ENCODE measurements around the gene STAP1.
"Not testable (repeated sequence)": the region's sequence is repeated elsewhere in the genome, so short reads cannot be mapped to it uniquely, and the experiment has no call there.

STAP1 gene

GRCh38 chr4:67539830-67540229 lies 18.7 kb upstream of the STAP1 start:
- no peaks in the 10 kb centered on the region for H3K9me3 ChIP-seq (ENCODE audit: control insufficient read depth, insufficient read depth, low read length)
- H3K9ac ChIP-seq (ENCODE audit: low read depth, low read length): no peak overlapping the region
- no peaks in the 10 kb centered on the region for H3K27me3 ChIP-seq (ENCODE audit: control insufficient read depth, insufficient read depth, low read length)
- no peak overlapping the region for H3K27ac ChIP-seq (ENCODE audit: low read depth, low read length)
- H3K4me3 ChIP-seq (ENCODE audit: low read depth, low read length): no peak overlapping the region
- H3K36me3 ChIP-seq (ENCODE audit: control insufficient read depth, insufficient read depth, low read length): peaks cover 76% of the 10 kb centered on the region
- H3K4me1 ChIP-seq (ENCODE audit: control insufficient read depth, insufficient read depth, low read length): no peaks in the 10 kb centered on the region

- Histone ChIP-seq H3K27me3 (ENCODE audit: control insufficient read depth, insufficient read depth, low read length) (no peaks in the 10 kb centered on the region), H3K9ac (ENCODE audit: low read depth, low read length) (no peak overlapping the region), H3K9me3 (ENCODE audit: control insufficient read depth, insufficient read depth, low read length) (no peaks in the 10 kb centered on the region), H3K36me3 (ENCODE audit: control insufficient read depth, insufficient read depth, low read length) (peaks cover 58% of the 10 kb centered on the region), H3K4me1 (ENCODE audit: control insufficient read depth, insufficient read depth, low read length) (no peaks in the 10 kb centered on the region), H3K4me3 (ENCODE audit: low read depth, low read length) (no peak overlapping the region), H3K27ac (ENCODE audit: low read depth, low read length) (no peak overlapping the region)
Observed at GRCh38 chr4:67542076-67542475, 16.5 kb upstream of the STAP1 start.

GRCh38 chr4:67545199-67546003 lies 13.1 kb upstream of the STAP1 start, which contains the start of gene CENPC:
TSS of gene CENPC (minus strand) at chr4:67545503. CDS start at chr4:67545355, 148 bp downstream.
- Histone ChIP-seq H3K36me3 (ENCODE audit: control insufficient read depth, insufficient read depth, low read length) (peaks cover 25% of the 10 kb centered on the region), H3K27ac (ENCODE audit: low read depth, low read length) (peak within 1 kb of the TSS; percentile 94), H3K9ac (ENCODE audit: low read depth, low read length) (peak within 1 kb of the TSS; percentile 94), H3K27me3 (ENCODE audit: control insufficient read depth, insufficient read depth, low read length) (no peaks in the 10 kb centered on the region), H3K9me3 (ENCODE audit: control insufficient read depth, insufficient read depth, low read length) (no peaks in the 10 kb centered on the region), H3K4me3 (ENCODE audit: low read depth, low read length) (peak within 1 kb of the TSS; percentile 98), H3K4me1 (ENCODE audit: control insufficient read depth, insufficient read depth, low read length) (no peaks in the 10 kb centered on the region)

- Histone ChIP-seq H3K4me1 (ENCODE audit: control insufficient read depth, insufficient read depth, low read length) (no peaks in the 10 kb centered on the region), H3K9ac (ENCODE audit: low read depth, low read length) (no peak overlapping the region), H3K36me3 (ENCODE audit: control insufficient read depth, insufficient read depth, low read length) (peaks cover 20% of the 10 kb centered on the region), H3K27me3 (ENCODE audit: control insufficient read depth, insufficient read depth, low read length) (no peaks in the 10 kb centered on the region), H3K27ac (ENCODE audit: low read depth, low read length) (peak overlapping the region; percentile 70), H3K9me3 (ENCODE audit: control insufficient read depth, insufficient read depth, low read length) (no peaks in the 10 kb centered on the region), H3K4me3 (ENCODE audit: low read depth, low read length) (peak overlapping the region; percentile 98)
Observed at GRCh38 chr4:67546004-67546356, 12.5 kb upstream of the STAP1 start.

- Histone ChIP-seq H3K4me1 (ENCODE audit: control insufficient read depth, insufficient read depth, low read length) (no peaks in the 10 kb centered on the region), H3K4me3 (ENCODE audit: low read depth, low read length) (no peak overlapping the region), H3K27ac (ENCODE audit: low read depth, low read length) (no peak overlapping the region), H3K9me3 (ENCODE audit: control insufficient read depth, insufficient read depth, low read length) (no peaks in the 10 kb centered on the region), H3K27me3 (ENCODE audit: control insufficient read depth, insufficient read depth, low read length) (no peaks in the 10 kb centered on the region), H3K36me3 (ENCODE audit: control insufficient read depth, insufficient read depth, low read length) (peaks cover 13% of the 10 kb centered on the region), H3K9ac (ENCODE audit: low read depth, low read length) (no peak overlapping the region)
Observed at GRCh38 chr4:67546971-67547370, 11.6 kb upstream of the STAP1 start.

GRCh38 chr4:67549123-67549522 lies 9.4 kb upstream of the STAP1 start:
- Histone ChIP-seq H3K27me3 (ENCODE audit: control insufficient read depth, insufficient read depth, low read length) (no peaks in the 10 kb centered on the region), H3K9ac (ENCODE audit: low read depth, low read length) (no peak overlapping the region), H3K4me1 (ENCODE audit: control insufficient read depth, insufficient read depth, low read length) (no peaks in the 10 kb centered on the region), H3K4me3 (ENCODE audit: low read depth, low read length) (no peak overlapping the region), H3K36me3 (ENCODE audit: control insufficient read depth, insufficient read depth, low read length) (no peaks in the 10 kb centered on the region), H3K9me3 (ENCODE audit: control insufficient read depth, insufficient read depth, low read length) (no peaks in the 10 kb centered on the region), H3K27ac (ENCODE audit: low read depth, low read length) (no peak overlapping the region)

GRCh38 chr4:67550451-67550850 lies 8.1 kb upstream of the STAP1 start:
- H3K9ac ChIP-seq (ENCODE audit: low read depth, low read length): no peak overlapping the region
- no peak overlapping the region for H3K27ac ChIP-seq (ENCODE audit: low read depth, low read length)
- no peak overlapping the region for H3K4me3 ChIP-seq (ENCODE audit: low read depth, low read length)
- 0 out of 2 replicates have a peak, but pooled peaks cover 2% of the 10 kb centered on the region for H3K4me1 ChIP-seq (ENCODE audit: control insufficient read depth, insufficient read depth, low read length)
- no peaks in the 10 kb centered on the region for H3K27me3 ChIP-seq (ENCODE audit: control insufficient read depth, insufficient read depth, low read length)
- no peaks in the 10 kb centered on the region for H3K9me3 ChIP-seq (ENCODE audit: control insufficient read depth, insufficient read depth, low read length)
- H3K36me3 ChIP-seq (ENCODE audit: control insufficient read depth, insufficient read depth, low read length): no peaks in the 10 kb centered on the region

GRCh38 chr4:67550857-67551256 lies 7.7 kb upstream of the STAP1 start:
- no peak overlapping the region for H3K9ac ChIP-seq (ENCODE audit: low read depth, low read length)
- peaks cover 5% of the 10 kb centered on the region; the same call in 1 of the 2 replicates for H3K4me1 ChIP-seq (ENCODE audit: control insufficient read depth, insufficient read depth, low read length)
- no peak overlapping the region for H3K4me3 ChIP-seq (ENCODE audit: low read depth, low read length)
- no peaks in the 10 kb centered on the region for H3K36me3 ChIP-seq (ENCODE audit: control insufficient read depth, insufficient read depth, low read length)
- no peaks in the 10 kb centered on the region for H3K9me3 ChIP-seq (ENCODE audit: control insufficient read depth, insufficient read depth, low read length)
- H3K27ac ChIP-seq (ENCODE audit: low read depth, low read length): no peak overlapping the region
- no peaks in the 10 kb centered on the region for H3K27me3 ChIP-seq (ENCODE audit: control insufficient read depth, insufficient read depth, low read length)

- not testable (repeated sequence) for H3K4me1 ChIP-seq (ENCODE audit: control insufficient read depth, insufficient read depth, low read length); H3K27me3 ChIP-seq (ENCODE audit: control insufficient read depth, insufficient read depth, low read length); H3K9me3 ChIP-seq (ENCODE audit: control insufficient read depth, insufficient read depth, low read length); H3K36me3 ChIP-seq (ENCODE audit: control insufficient read depth, insufficient read depth, low read length); H3K4me3 ChIP-seq (ENCODE audit: low read depth, low read length); H3K9ac ChIP-seq (ENCODE audit: low read depth, low read length); H3K27ac ChIP-seq (ENCODE audit: low read depth, low read length)
Observed at GRCh38 chr4:67552146-67552792, 6.3 kb upstream of the STAP1 start.

GRCh38 chr4:67554096-67554495 lies 4.4 kb upstream of the STAP1 start:
- no peak overlapping the region for H3K27ac ChIP-seq (ENCODE audit: low read depth, low read length)
- H3K4me3 ChIP-seq (ENCODE audit: low read depth, low read length): no peak overlapping the region
- no peaks in the 10 kb centered on the region for H3K9me3 ChIP-seq (ENCODE audit: control insufficient read depth, insufficient read depth, low read length)
- peaks cover 5% of the 10 kb centered on the region; the same call in 1 of the 2 replicates for H3K4me1 ChIP-seq (ENCODE audit: control insufficient read depth, insufficient read depth, low read length)
- H3K27me3 ChIP-seq (ENCODE audit: control insufficient read depth, insufficient read depth, low read length): no peaks in the 10 kb centered on the region
- no peaks in the 10 kb centered on the region for H3K36me3 ChIP-seq (ENCODE audit: control insufficient read depth, insufficient read depth, low read length)
- H3K9ac ChIP-seq (ENCODE audit: low read depth, low read length): no peak overlapping the region

- H3K4me3 ChIP-seq (ENCODE audit: low read depth, low read length): no peak overlapping the region
- H3K9me3 ChIP-seq (ENCODE audit: control insufficient read depth, insufficient read depth, low read length): no peaks in the 10 kb centered on the region
- no peak overlapping the region for H3K9ac ChIP-seq (ENCODE audit: low read depth, low read length)
- H3K4me1 ChIP-seq (ENCODE audit: control insufficient read depth, insufficient read depth, low read length): peaks cover 5% of the 10 kb centered on the region; the same call in 1 of the 2 replicates
- no peaks in the 10 kb centered on the region for H3K36me3 ChIP-seq (ENCODE audit: control insufficient read depth, insufficient read depth, low read length)
- H3K27me3 ChIP-seq (ENCODE audit: control insufficient read depth, insufficient read depth, low read length): no peaks in the 10 kb centered on the region
- no peak overlapping the region for H3K27ac ChIP-seq (ENCODE audit: low read depth, low read length)
Observed at GRCh38 chr4:67555447-67555846, 3.1 kb upstream of the STAP1 start.

Data from HUES48 (cell line).